KMS-11 (cell line): ENCODE results near the gene MPRIP.
"Not testable (repeated sequence)": the region's sequence is repeated elsewhere in the genome, so short reads cannot be mapped to it uniquely, and the experiment has no call there.

Source experiments
- H2AFZ ChIP-seq: fragments of 200-600 bp; sonication (generic); 2 replicates; pipeline ENCODE4 v1.6.1; 2016; ENCODE audit warnings: antibody characterized with exemption, mixed run types, low read depth
- H3K27ac ChIP-seq: fragments of 200-600 bp; sonication (generic); 2 replicates; pipeline ENCODE4 v1.6.1; 2016; ENCODE audit warnings: mild to moderate bottlenecking, mixed run types
- H3K27me3 ChIP-seq: fragments of 200-600 bp; sonication (generic); 2 replicates; pipeline ENCODE4 v1.6.1; 2017; ENCODE audit warnings: mild to moderate bottlenecking, low read depth, mixed run types, moderate library complexity; ENCODE audit not compliant: insufficient read depth
- H3K36me3 ChIP-seq: fragments of 200-600 bp; sonication (generic); 2 replicates; pipeline ENCODE4 v1.6.1; 2017; ENCODE audit warnings: mild to moderate bottlenecking, mixed run types; ENCODE audit not compliant: insufficient read depth
- H3K4me1 ChIP-seq: fragments of 200-600 bp; sonication (generic); 2 replicates; pipeline ENCODE4 v1.6.1; 2016; ENCODE audit warnings: mild to moderate bottlenecking, low read depth, mixed run types; ENCODE audit not compliant: poor library complexity, severe bottlenecking
- H3K4me2 ChIP-seq: fragments of 200-600 bp; sonication (generic); 2 replicates; pipeline ENCODE4 v1.7.0; 2016; ENCODE audit warnings: mild to moderate bottlenecking, mixed run types
- H3K4me3 ChIP-seq: fragments of 200-600 bp; sonication (generic); IDR thresholded peaks from 2 replicates; pipeline ENCODE4 v1.6.1; 2017; ENCODE audit warnings: low read depth, low read length, mixed read lengths; ENCODE audit not compliant: insufficient read depth
- H3K79me2 ChIP-seq: fragments of 200-600 bp; sonication (generic); 2 replicates; pipeline ENCODE4 v1.6.1; 2016; ENCODE audit warnings: low read depth, mixed run types; ENCODE audit not compliant: insufficient read depth
- H3K9ac ChIP-seq: fragments of 200-600 bp; sonication (generic); 2 replicates; pipeline ENCODE4 v1.6.1; 2016; ENCODE audit warnings: mild to moderate bottlenecking, mixed run types
- H4K20me1 ChIP-seq: fragments of 200-600 bp; sonication (generic); 2 replicates; pipeline ENCODE4 v1.6.1; 2016; ENCODE audit warnings: mild to moderate bottlenecking, mixed run types; ENCODE audit not compliant: insufficient read depth
- TF ChIP-seq, protein P1 (sequence below): fragments of 200-600 bp; sonication (generic); conservative IDR thresholded peaks from 2 replicates; pipeline ENCODE4 v1.6.1; 2017; ENCODE audit warnings: low read depth, mild to moderate bottlenecking, antibody characterized with exemption, low read length, moderate library complexity, mixed read lengths

MPRIP gene

DNA sequence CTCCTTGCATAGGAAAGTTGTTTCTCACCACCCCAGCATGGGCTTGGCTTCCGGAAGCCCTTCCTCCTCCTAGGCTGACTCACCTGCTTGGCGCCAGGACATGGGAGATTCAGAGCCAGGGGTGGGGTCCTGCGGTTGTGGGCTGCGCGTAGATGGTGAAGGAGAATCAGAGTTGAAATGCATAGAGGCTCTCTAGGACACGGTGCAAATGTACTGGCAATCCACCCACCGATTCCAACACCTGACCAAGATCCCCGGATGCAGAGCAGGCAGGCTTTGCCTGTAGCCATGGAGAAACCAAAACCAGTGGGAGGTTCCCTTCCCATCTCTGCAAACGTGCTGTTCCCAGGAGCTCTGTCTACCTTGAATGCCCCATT lies 27.5 kb upstream of the MPRIP start:
- H3K27me3 ChIP-seq, H3K4me2 ChIP-seq, H3K4me1 ChIP-seq, H3K79me2 ChIP-seq, H4K20me1 ChIP-seq, H3K4me3 ChIP-seq, H3K9ac ChIP-seq, H2AFZ ChIP-seq, H3K36me3 ChIP-seq, H3K27ac ChIP-seq: not testable (repeated sequence)

DNA sequence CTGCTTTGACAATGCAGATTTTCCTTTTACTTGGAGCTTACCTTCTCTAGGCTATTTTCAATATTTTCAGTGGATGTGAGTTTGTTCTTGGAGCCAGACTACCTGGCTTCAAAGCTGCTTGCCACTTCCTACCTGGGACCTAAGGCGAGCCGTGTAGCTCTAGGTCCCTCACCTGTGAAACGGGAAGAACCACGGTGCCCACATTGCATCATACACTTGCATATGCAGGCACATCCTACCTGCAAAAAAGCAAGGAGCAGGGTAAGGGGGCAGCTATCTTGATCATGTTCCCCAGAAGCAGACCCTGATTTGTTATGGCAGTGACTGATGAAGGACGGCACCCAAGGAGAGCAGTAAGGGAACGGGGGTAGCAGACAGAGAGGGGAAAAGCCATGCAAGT lies 27.0 kb upstream of the MPRIP start:
- no peaks in the 10 kb centered on the region for H4K20me1 ChIP-seq
- TF ChIP-seq, protein P1, sequence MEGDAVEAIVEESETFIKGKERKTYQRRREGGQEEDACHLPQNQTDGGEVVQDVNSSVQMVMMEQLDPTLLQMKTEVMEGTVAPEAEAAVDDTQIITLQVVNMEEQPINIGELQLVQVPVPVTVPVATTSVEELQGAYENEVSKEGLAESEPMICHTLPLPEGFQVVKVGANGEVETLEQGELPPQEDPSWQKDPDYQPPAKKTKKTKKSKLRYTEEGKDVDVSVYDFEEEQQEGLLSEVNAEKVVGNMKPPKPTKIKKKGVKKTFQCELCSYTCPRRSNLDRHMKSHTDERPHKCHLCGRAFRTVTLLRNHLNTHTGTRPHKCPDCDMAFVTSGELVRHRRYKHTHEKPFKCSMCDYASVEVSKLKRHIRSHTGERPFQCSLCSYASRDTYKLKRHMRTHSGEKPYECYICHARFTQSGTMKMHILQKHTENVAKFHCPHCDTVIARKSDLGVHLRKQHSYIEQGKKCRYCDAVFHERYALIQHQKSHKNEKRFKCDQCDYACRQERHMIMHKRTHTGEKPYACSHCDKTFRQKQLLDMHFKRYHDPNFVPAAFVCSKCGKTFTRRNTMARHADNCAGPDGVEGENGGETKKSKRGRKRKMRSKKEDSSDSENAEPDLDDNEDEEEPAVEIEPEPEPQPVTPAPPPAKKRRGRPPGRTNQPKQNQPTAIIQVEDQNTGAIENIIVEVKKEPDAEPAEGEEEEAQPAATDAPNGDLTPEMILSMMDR = no peak
- H3K9ac ChIP-seq = no peak overlapping the region
- no peak overlapping the region for H3K4me3 ChIP-seq
- no peak overlapping the region for H3K27ac ChIP-seq
- H3K79me2 ChIP-seq = no peaks in the 10 kb centered on the region
- H3K4me1 ChIP-seq = no peaks in the 10 kb centered on the region
- H3K36me3 ChIP-seq = no peaks in the 10 kb centered on the region
- H3K27me3 ChIP-seq = no peaks in the 10 kb centered on the region
- no peak overlapping the region for H3K4me2 ChIP-seq
- H2AFZ ChIP-seq = no peak overlapping the region

DNA sequence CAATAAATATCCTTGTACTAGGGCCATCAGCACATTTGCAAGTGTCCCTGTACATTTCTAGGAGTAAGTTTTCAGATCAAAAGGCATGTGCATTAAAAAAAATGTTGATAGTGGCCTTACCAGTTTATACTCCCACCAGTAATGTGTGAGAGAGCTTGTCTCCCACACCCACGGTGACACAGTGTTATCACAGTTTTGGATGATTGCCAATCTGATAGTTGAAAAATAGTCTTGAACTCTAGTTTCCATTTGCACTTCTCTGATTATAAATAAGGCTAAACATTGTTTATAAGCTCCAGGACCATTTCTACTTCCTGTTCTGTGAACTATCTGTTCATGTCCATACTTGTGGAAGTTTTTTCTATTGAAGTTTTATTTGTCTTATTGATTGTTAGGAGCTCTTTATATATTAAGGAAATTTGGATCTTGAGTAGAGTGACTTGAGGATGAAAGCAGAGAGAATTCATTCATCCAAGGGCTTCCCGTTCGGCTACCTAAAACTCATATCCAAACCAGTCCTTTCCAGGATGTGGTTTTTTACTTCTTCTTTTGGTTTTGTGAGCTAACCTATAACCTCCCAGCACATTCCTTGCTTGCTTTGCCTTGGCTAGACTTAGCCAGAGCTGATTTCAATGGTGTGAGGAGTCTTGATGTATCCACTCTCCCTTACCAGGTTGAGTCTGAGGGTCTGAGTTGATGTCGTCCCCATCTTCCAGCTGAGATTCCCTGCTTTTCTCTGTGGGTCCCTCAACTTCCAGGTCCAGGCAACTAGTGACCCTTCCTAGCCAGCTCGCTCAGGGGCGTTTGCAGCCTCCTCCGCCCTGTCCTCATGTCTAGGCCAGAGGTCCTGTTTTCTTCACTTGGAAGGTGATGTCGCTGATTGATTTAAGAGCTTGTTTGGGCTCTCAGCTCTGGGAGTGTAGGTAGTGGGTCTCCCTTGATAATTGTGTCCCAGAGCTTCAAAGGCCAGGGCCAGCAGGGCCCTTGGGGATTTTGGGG lies 25.8 kb upstream of the MPRIP start:
- not testable (repeated sequence) for H3K4me2 ChIP-seq, H3K27ac ChIP-seq, H4K20me1 ChIP-seq, H3K27me3 ChIP-seq, H3K4me3 ChIP-seq, H3K79me2 ChIP-seq, H3K36me3 ChIP-seq, H3K9ac ChIP-seq, H2AFZ ChIP-seq, H3K4me1 ChIP-seq

DNA sequence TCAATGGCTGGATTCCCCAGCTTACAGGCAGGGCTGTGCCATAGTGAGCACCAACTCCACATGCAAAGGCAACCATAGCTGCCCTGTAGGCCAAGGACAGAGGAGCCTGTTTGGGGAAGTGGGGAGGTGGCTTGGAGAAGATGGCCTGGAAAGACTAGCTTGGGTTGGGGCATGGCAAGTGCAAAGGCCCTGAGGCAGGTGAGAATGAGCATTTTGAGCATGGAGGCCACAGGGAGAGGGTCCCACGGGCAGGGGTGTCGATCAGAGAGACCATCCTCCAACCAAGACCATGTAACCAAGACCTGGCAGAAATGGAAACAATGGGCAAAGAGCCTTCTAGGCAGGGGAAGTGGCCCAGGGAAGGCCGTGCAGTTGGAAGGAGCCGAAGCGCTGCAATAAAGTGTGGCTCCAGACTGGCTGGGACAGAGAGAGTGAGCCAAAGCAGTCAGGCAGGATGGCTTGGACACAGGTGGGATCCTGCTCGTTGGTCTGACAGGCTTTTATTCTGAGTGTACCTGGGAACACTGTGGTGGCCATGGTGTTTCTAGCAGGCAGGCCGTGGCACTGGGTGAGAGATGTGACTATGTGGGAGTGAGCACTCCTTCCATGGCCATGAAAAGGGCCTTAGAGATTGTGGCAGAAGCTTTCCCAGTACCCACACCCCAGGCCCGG lies 24.8 kb upstream of the MPRIP start:
- Histone ChIP-seq H3K79me2 (no peaks in the 10 kb centered on the region), H3K27ac (no peak overlapping the region), H3K27me3 (no peaks in the 10 kb centered on the region), H4K20me1 (no peaks in the 10 kb centered on the region), H3K4me3 (no peak overlapping the region), H3K9ac (no peak overlapping the region), H3K4me2 (no peak overlapping the region), H3K36me3 (no peaks in the 10 kb centered on the region), H3K4me1 (no peaks in the 10 kb centered on the region), H2AFZ (no peak overlapping the region)
- TF ChIP-seq, protein P1 = no peak

DNA sequence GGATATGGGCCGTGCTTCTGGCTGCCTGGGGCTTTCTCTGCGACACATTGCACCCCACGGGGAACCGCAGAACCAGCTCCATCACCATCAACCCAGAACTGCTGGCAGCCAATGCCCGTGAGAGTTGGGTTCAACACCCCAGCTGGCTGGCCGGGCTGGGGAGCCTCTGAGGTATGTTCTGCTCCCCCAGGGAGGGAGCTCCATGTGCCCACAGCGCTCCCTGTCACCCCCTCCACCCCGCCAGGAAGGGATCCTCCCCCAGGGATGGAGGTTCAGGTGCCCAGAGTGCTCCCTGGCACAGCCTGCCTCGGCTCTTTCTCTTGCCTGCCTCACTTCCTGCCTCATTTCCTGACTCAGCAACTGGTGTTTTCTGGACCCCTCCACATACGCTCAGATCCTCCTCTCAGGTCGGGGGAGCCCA lies 24.2 kb upstream of the MPRIP start:
- Histone ChIP-seq H3K36me3 (no peaks in the 10 kb centered on the region), H3K79me2 (no peaks in the 10 kb centered on the region), H4K20me1 (no peaks in the 10 kb centered on the region), H3K27me3 (no peaks in the 10 kb centered on the region), H2AFZ (no peak overlapping the region), H3K4me2 (no peak overlapping the region), H3K4me1 (no peaks in the 10 kb centered on the region), H3K27ac (no peak overlapping the region), H3K9ac (no peak overlapping the region), H3K4me3 (no peak overlapping the region)
- TF ChIP-seq, protein P1 = no peak
